ENCODE results near the gene POU2AF1. TPM values are rescaled to one million over a fixed set of nuclear protein-coding genes. Genes with fewer than 3 reads are reported as not detected.

Gene POU2AF1
- total RNA-seq, 2 experiments from 2014 or later = 0.52 to 0.78 TPM

DNA sequence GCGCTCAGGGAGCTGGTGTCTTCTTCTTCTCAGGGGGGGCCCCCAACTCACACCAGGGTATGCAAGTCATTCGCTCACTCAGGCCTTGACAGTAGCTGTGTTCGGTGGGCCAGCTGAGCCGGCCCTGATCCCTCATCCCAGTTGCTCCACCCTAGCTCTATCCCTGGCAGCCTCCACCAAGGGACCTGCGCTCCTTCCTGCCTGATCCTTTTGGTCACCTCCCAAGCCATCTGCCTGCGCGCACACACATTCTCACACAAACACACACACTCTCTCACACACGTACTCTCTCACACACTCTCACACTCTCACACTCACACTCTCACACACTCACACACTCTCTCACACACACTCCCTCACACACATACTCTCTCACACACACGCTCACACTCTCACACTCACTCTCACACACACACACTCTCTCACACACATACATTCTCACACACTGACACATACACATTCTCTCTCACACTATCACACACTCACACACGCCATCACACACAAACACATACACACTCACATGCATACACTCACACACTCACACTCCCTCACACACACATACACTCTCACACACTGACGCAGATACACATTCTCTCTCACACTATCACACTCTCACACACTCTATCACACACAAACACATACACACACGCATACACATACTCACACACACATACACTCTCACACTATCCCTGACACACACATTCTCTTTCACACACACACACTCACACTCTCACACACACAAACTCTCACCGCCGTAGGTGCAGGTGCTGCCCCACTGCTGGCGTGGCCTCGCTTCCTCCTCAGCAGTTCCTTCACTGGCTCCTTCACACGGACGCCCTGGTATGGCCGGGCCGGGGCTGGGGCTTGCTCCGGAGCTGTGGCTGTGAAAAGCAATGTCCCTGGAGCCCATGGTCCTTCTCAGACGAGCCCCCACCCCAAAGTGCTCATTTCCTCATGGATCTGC, 20.8 kb downstream of the POU2AF1 start:
- Mint-ChIP-seq H3K27ac (no peak overlapping the region), H3K36me3 (ENCODE audit: low read depth) (no peaks in the 10 kb centered on the region), H3K27me3 (no peaks in the 10 kb centered on the region), H3K9me3 (no peaks in the 10 kb centered on the region), H3K4me3 (no peak overlapping the region), H3K4me1 (ENCODE audit: low read depth) (no peaks in the 10 kb centered on the region)
- ChIA-PET POLR2A (no interaction called here), CTCF (no interaction called here)
- TF ChIP-seq, protein P1, sequence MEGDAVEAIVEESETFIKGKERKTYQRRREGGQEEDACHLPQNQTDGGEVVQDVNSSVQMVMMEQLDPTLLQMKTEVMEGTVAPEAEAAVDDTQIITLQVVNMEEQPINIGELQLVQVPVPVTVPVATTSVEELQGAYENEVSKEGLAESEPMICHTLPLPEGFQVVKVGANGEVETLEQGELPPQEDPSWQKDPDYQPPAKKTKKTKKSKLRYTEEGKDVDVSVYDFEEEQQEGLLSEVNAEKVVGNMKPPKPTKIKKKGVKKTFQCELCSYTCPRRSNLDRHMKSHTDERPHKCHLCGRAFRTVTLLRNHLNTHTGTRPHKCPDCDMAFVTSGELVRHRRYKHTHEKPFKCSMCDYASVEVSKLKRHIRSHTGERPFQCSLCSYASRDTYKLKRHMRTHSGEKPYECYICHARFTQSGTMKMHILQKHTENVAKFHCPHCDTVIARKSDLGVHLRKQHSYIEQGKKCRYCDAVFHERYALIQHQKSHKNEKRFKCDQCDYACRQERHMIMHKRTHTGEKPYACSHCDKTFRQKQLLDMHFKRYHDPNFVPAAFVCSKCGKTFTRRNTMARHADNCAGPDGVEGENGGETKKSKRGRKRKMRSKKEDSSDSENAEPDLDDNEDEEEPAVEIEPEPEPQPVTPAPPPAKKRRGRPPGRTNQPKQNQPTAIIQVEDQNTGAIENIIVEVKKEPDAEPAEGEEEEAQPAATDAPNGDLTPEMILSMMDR (IDR thresholded peaks at IDR 0.05) = no peak
- Histone ChIP-seq H3K9me3 (ENCODE audit: control insufficient read depth in 1 of 2, insufficient read depth in 1 of 2, low read length in 2 of 2) (no peaks in the 10 kb centered on the region), H3K27me3 (ENCODE audit: control insufficient read depth in 1 of 2, insufficient read depth in 2 of 2, low read length in 2 of 2) (no peaks in the 10 kb centered on the region), H3K4me1 (ENCODE audit: insufficient read depth, low read length) (no peaks in the 10 kb centered on the region), H3K36me3 (ENCODE audit: insufficient read depth, low read length) (no peaks in the 10 kb centered on the region), H3K4me3 (ENCODE audit: low read length) (no peak overlapping the region), H3K27ac (ENCODE audit: low read depth in 1 of 2, low read length in 2 of 2) (no peak overlapping the region)
- intact Hi-C loops (cut with DNase I, micrococcal nuclease) = loop anchor here in 1 of 2 experiments (5.0 kb wide), 1 partner anchor 64 kb away; no protein-coding TSS in a partner anchor
- DNase-seq = no peak
- ATAC-seq (ENCODE audit: poor library complexity) = no peak

DNA sequence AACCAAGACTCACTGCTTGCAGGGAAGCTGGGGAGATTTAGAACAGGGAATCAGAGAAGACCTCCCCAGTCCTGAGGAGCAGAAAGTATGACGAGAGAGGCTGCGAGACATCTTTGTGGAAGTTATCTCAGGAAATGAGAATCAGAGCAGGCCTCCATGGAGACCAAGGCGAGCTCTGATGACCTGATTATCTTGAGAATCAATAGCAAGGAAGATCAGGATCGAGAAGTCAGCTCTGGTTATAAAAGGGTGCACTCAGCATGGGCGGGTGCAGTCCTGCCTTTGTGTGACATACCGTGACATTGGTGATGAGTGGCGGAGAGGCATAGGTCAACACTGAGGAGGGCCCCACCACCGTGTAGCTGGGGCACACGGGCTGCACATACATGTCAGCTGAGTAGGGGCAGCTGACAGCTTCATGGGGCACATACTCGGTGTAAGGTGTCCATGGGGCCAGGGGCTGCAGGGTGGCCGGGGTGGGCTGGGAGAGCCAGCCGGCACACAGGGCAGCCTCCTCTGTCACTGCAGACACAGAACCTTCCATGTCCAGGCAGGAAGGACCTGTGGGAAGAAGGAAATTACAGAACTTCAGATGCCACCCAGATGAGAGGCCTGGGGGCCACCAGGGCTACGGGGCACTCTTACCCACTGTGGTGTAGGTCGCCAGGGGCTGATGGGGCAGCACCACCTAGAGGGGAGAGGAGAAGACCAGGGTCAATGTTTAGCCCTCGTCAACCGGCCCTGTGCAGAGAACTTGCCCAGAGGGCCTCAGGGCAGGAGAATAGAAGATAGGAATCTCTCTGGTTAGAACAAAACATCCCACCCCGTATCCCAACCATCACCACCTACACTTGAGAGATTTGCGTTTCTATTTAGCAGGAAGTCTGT, 21.7 kb downstream of the POU2AF1 start:
- no peaks in the 10 kb centered on the region for H3K27me3 Mint-ChIP-seq
- Histone ChIP-seq H3K4me1 (ENCODE audit: insufficient read depth, low read length) (no peaks in the 10 kb centered on the region), H3K4me3 (ENCODE audit: low read length) (no peak overlapping the region), H3K27me3 (ENCODE audit: control insufficient read depth in 1 of 2, insufficient read depth in 2 of 2, low read length in 2 of 2) (no peaks in the 10 kb centered on the region), H3K27ac (ENCODE audit: low read depth in 1 of 2, low read length in 2 of 2) (no peak overlapping the region), H3K36me3 (ENCODE audit: insufficient read depth, low read length) (no peaks in the 10 kb centered on the region), H3K9me3 (ENCODE audit: control insufficient read depth in 1 of 2, insufficient read depth in 1 of 2, low read length in 2 of 2) (no peaks in the 10 kb centered on the region)
- no peaks in the 10 kb centered on the region for H3K36me3 Mint-ChIP-seq (ENCODE audit: low read depth)
- POLR2A ChIA-PET = no interaction called here
- H3K4me1 Mint-ChIP-seq (ENCODE audit: low read depth) = no peaks in the 10 kb centered on the region
- H3K27ac Mint-ChIP-seq = no peak overlapping the region
- intact Hi-C loops (cut with DNase I, micrococcal nuclease) = loop anchor here in 1 of 2 experiments (5.0 kb wide), 1 partner anchor 65 kb away; no protein-coding TSS in a partner anchor
- TF ChIP-seq, protein P1 (IDR thresholded peaks at IDR 0.05) = no peak
- H3K9me3 Mint-ChIP-seq = no peaks in the 10 kb centered on the region
- H3K4me3 Mint-ChIP-seq = no peak overlapping the region
- ATAC-seq (ENCODE audit: poor library complexity) = no peak
- CTCF ChIA-PET = no interaction called here
- DNase-seq = no peak

DNA sequence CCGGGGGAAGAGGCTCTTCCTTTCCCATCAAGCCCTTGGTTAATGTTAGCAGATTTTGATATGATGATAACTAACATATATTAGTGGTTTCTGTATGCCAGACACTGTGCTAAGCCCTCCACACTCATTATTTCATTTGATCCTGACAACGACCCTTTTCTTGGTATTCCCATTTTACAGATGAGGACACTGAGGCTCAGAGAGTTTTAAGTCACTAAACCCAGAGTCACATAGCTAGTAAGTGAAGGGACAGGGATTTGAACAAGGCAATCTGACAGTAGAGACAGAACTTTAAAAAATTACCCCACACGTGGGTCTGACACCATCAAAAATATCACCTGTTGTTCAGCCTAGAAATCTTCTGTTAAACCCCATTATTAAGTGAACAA, 22.4 kb downstream of the POU2AF1 start:
- Mint-ChIP-seq H3K9me3 (no peaks in the 10 kb centered on the region), H3K4me1 (ENCODE audit: low read depth) (no peaks in the 10 kb centered on the region), H3K27ac (no peak overlapping the region), H3K36me3 (ENCODE audit: low read depth) (no peaks in the 10 kb centered on the region), H3K27me3 (no peaks in the 10 kb centered on the region), H3K4me3 (no peak overlapping the region)
- Histone ChIP-seq H3K4me3 (ENCODE audit: low read length) (no peak overlapping the region), H3K4me1 (ENCODE audit: insufficient read depth, low read length) (no peaks in the 10 kb centered on the region), H3K27me3 (ENCODE audit: control insufficient read depth in 1 of 2, insufficient read depth in 2 of 2, low read length in 2 of 2) (no peaks in the 10 kb centered on the region), H3K27ac (ENCODE audit: low read depth in 1 of 2, low read length in 2 of 2) (no peak overlapping the region), H3K36me3 (ENCODE audit: insufficient read depth, low read length) (no peaks in the 10 kb centered on the region), H3K9me3 (ENCODE audit: control insufficient read depth in 1 of 2, insufficient read depth in 1 of 2, low read length in 2 of 2) (no peaks in the 10 kb centered on the region)
- no peak for ATAC-seq (ENCODE audit: poor library complexity)
- intact Hi-C loops (cut with DNase I, micrococcal nuclease) = loop anchor here in 1 of 2 experiments (5.0 kb wide), 1 partner anchor 66 kb away; no protein-coding TSS in a partner anchor
- ChIA-PET POLR2A (no interaction called here), CTCF (interaction anchor here (0.5 kb wide), 1 partner anchor 1256 kb away, joined by 3 read pairs; no protein-coding TSS in a partner anchor)
- no peak for DNase-seq
- TF ChIP-seq, protein P1 (IDR thresholded peaks at IDR 0.05) = no peak
